Right hindlimb (tissue), 1 donor: ENCODE data around the gene FGF14.
A peak's percentile ranks its signal among the peaks of the same experiment; 100 is the strongest.

Source experiments
- DNase-seq: peaks from one replicate; pipeline ENCODE4 v3.0.0-alpha.2; 2018

Gene FGF14

GRCh38 chr13:101967781-101968180 is 434.1 kb downstream of the FGF14 start:
- no peak for DNase-seq

GRCh38 chr13:101967216-101967615 is 434.6 kb downstream of the FGF14 start:
- no peak for DNase-seq

- no peak for DNase-seq
Measured at GRCh38 chr13:101965096-101965495, 436.8 kb downstream of the FGF14 start.

- DNase-seq, result no peak
Measured at GRCh38 chr13:101959016-101959415, 442.8 kb downstream of the FGF14 start.

GRCh38 chr13:101955764-101956163 is 446.1 kb downstream of the FGF14 start:
- no peak for DNase-seq

- DNase-seq, result no peak
Measured at GRCh38 chr13:101951114-101951513, 450.7 kb downstream of the FGF14 start.

- no peak for DNase-seq
Measured at GRCh38 chr13:101949681-101950080, 452.2 kb downstream of the FGF14 start.

- no peak for DNase-seq
Measured at GRCh38 chr13:101946401-101946800, 455.4 kb downstream of the FGF14 start.

GRCh38 chr13:101945435-101945834 is 456.4 kb downstream of the FGF14 start:
- no peak for DNase-seq

GRCh38 chr13:101944521-101944920 is 457.3 kb downstream of the FGF14 start:
- DNase-seq, result no peak

GRCh38 chr13:101942535-101943157 is 459.2 kb downstream of the FGF14 start:
- no peak for DNase-seq

- peak; percentile 27 for DNase-seq
Measured at GRCh38 chr13:101942038-101942437, 459.8 kb downstream of the FGF14 start.

GRCh38 chr13:101941095-101941783 is 460.6 kb downstream of the FGF14 start:
- no peak for DNase-seq

- DNase-seq, result no peak
Measured at GRCh38 chr13:101939370-101939769, 462.5 kb downstream of the FGF14 start.

GRCh38 chr13:101935828-101936227 is 466.0 kb downstream of the FGF14 start:
- no peak for DNase-seq

GRCh38 chr13:101931186-101931585 is 470.7 kb downstream of the FGF14 start:
- no peak for DNase-seq

- no peak for DNase-seq
Measured at GRCh38 chr13:101930331-101930730, 471.5 kb downstream of the FGF14 start.

- DNase-seq, result no peak
Measured at GRCh38 chr13:101925731-101926130, 476.1 kb downstream of the FGF14 start.

GRCh38 chr13:101919541-101920181 is 482.2 kb downstream of the FGF14 start:
- DNase-seq, result peak; percentile 71

- DNase-seq, result no peak
Measured at GRCh38 chr13:101917833-101918661, 483.8 kb downstream of the FGF14 start.

- DNase-seq, result no peak
Measured at GRCh38 chr13:101917475-101917810, 484.4 kb downstream of the FGF14 start.

- DNase-seq, result no peak
Measured at GRCh38 chr13:101916775-101917474, 484.9 kb downstream of the FGF14 start.
